ENCODE data around the gene CNOT6L.

The CNOT6L gene

GRCh38 chr4:77854431-77855111 lies 35.4 kb upstream of the CNOT6L start:
- H3K27ac ChIP-seq: no peak overlapping the region
- no peak for TF ChIP-seq ZFX (IDR thresholded peaks at IDR 0.05)
- no peak for TF ChIP-seq CTCF (conservative IDR thresholded peaks at IDR 0.05)

- TF ChIP-seq ZFX (IDR thresholded peaks at IDR 0.05): no peak
- no peak overlapping the region for H3K27ac ChIP-seq
Observed at GRCh38 chr4:77852892-77853495, 33.8 kb upstream of the CNOT6L start.

GRCh38 chr4:77849278-77849965 lies 30.3 kb upstream of the CNOT6L start:
- TF ChIP-seq CTCF (conservative IDR thresholded peaks at IDR 0.05): no peak
- TF ChIP-seq ZFX (IDR thresholded peaks at IDR 0.05): no peak
- no peak overlapping the region for H3K27ac ChIP-seq

GRCh38 chr4:77848508-77848907 lies 29.3 kb upstream of the CNOT6L start:
- H3K27ac ChIP-seq: no peak overlapping the region
- TF ChIP-seq ZFX (IDR thresholded peaks at IDR 0.05) (no peak), CTCF (conservative IDR thresholded peaks at IDR 0.05) (no peak)

- TF ChIP-seq CTCF (conservative IDR thresholded peaks at IDR 0.05) (no peak), ZFX (IDR thresholded peaks at IDR 0.05) (no peak)
- H3K27ac ChIP-seq: no peak overlapping the region
Observed at GRCh38 chr4:77845929-77846328, 26.8 kb upstream of the CNOT6L start.

- TF ChIP-seq ZFX (IDR thresholded peaks at IDR 0.05): no peak
- TF ChIP-seq CTCF (conservative IDR thresholded peaks at IDR 0.05): no peak
- no peak overlapping the region for H3K27ac ChIP-seq
Observed at GRCh38 chr4:77845400-77845799, 26.2 kb upstream of the CNOT6L start.

- no peak for TF ChIP-seq CTCF (conservative IDR thresholded peaks at IDR 0.05)
- no peak for TF ChIP-seq ZFX (IDR thresholded peaks at IDR 0.05)
- H3K27ac ChIP-seq: no peak overlapping the region
Observed at GRCh38 chr4:77844363-77844762, 25.2 kb upstream of the CNOT6L start.

Measured in C4-2B (cell line).